HG03103 (cell line): ENCODE data around the gene ARHGAP44.

Experiments
- ATAC-seq: cut with Tn5 transposase; IDR thresholded peaks from one replicate; pipeline ENCODE4 v1.9.1; 2021; ENCODE audit warnings: low read depth; ENCODE audit not compliant: unreplicated experiment

The ARHGAP44 gene

DNA sequence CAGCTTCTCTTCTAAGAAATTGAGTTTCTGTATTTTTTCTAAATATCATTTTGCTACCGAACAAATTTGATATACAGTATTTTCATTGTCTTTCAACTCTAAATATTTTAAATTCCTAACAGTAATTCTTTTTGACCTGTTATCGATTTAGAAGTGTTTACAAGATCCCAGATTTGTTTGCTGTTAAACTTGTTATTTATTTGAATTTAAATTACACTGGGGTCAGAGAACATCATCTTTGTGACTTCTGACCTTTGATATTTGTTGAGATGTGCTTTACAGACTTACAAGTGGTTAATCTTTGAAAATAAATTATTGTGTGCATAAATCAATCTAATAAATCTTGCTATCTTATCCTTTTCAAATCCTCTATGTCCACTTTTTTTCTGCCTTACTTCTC, 94.2 kb downstream of the ARHGAP44 start:
- ATAC-seq = no peak

GRCh38 chr17:12887088-12887487, 97.8 kb downstream of the ARHGAP44 start:
- ATAC-seq = no peak

- no peak for ATAC-seq
These were observed 107.0 kb downstream of the ARHGAP44 start for GRCh38 chr17:12896180-12896785.

- no peak for ATAC-seq
These were observed 108.8 kb downstream of the ARHGAP44 start for GRCh38 chr17:12898110-12898509.

- no peak for ATAC-seq
These were observed 110.3 kb downstream of the ARHGAP44 start for GRCh38 chr17:12899604-12900003.

- no peak for ATAC-seq
These were observed 111.2 kb downstream of the ARHGAP44 start for GRCh38 chr17:12900474-12900873.

- no peak for ATAC-seq
These were observed 112.7 kb downstream of the ARHGAP44 start for GRCh38 chr17:12902046-12902445.

DNA sequence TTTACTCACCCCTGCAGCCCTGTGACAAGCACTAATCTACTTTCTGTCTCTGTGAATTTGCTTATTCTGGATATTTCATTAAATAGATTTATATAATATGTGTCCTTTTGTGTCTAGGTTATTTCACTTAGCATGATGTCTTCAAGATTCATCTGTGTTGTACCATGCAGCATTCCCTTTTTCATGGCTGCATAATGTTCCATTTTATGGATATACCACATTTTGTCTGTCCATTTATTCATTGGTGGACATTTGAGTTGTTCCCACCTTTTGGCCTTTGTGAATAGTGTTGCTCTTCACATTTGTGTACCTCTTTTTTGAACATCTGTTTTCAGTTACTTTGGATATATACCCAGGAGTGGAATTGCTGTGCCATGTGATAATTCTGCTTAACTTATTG, 118.2 kb downstream of the ARHGAP44 start:
- ATAC-seq = no peak

DNA sequence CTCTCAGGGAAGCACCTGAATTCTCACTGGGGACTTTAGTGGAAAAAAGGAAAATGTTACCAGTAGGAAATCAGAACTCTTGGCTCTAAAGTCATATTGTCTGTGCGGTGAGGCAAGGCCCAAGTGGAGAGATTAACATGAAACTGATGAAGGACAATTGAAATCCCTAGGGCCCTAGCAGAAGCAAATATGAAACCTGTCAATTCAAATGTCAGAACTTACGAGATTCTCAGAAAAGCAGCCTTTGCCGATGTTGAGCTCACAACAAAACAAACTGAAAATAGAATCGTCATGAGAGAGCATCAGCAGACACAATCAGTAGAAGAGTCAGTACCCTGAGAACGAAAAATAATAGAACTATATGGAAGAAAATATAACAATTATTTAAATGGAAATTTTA, 119.7 kb downstream of the ARHGAP44 start:
- no peak for ATAC-seq

DNA sequence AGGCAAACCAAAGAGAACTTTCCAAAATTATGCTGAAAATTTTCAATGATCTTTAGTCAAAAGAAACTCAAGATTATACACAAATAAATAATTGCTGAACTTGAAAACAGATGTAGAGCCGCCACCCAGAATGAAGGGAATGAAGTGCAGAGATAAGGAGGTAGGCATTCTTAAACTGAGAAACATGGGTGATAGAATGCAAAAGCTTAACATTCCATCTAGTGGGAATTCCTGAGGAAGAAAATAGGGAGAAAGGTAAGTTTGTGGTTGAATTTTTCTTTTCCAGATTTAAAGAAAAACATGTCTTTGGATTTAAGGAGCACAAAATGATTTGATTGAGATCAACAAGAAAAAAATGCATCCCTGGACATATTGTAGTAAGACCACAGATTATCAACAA, 120.2 kb downstream of the ARHGAP44 start:
- no peak for ATAC-seq

DNA sequence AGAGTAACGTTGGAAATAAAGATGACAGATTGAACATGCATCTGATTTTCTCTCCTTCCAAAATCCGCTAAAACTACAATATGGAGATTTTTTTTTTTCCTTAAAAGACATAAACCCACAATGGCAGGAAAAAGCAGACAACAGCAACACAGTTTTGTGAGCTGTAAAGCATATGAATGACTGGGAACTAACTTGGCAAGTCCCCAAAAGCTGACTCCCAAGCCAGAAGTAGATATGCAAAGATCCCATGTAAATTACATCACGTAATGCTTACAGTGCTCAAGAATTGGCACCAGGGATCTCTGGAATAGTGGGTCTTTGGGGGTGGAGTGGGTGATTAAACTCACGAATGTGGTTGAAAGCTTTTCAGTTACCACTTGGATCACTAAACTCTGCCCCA, 121.9 kb downstream of the ARHGAP44 start:
- no peak for ATAC-seq

DNA sequence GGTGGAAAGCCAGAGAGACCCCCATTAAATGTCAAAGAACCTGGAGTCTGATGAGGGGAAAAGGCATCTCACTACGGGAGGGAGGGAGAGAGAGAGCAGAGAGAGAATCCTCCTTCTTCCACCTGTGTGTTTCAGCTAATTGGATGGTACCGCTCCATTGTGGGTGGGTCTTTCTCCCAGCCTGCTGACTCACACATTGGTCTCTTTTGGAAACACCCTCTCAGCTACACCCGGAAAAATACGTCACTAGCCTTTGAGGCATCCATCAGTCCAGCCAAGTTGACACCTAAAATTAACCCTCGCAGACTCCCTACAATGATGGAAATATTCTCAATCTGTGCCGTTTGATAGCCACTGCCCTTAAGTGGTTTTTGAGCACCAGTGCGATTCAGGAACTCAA, 128.1 kb downstream of the ARHGAP44 start:
- no peak for ATAC-seq

DNA sequence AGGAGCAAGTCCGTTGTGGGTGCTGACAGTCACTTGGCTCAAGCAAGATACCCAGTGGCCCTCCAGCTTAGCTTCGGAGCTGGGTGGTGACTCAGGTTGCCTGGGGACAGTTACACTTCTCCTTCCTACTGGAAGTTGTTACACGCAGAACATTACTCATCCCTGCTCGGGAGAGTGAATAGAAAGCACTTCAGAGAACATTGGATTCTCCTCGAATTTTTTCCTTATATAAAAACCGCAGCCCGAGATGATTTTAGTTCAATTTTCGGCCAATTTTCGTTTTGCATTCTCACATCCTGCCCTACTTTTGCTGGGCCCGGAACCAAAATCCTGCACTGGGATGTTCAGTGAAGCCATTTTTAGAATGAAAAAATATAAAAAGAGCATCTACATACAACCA, 128.8 kb downstream of the ARHGAP44 start:
- ATAC-seq = no peak

DNA sequence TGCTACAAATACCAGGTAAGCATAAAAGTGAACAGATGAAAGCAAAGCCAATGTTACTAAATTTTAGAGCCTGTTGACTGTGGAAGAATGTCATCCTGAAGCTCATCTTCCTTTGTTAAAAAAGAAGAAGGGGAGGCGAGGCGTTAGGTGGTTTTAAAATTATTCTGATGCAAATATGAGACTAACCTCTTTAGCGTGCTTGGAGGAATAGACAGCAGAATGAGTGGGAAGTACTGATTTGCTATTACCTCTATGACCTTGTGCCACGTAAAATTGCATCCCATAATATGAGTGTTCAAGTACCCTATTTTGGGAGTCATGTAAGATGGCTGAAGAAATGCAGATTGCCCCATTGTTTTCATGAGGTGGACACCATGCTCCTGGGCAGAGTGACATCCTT, 132.8 kb downstream of the ARHGAP44 start:
- no peak for ATAC-seq

DNA sequence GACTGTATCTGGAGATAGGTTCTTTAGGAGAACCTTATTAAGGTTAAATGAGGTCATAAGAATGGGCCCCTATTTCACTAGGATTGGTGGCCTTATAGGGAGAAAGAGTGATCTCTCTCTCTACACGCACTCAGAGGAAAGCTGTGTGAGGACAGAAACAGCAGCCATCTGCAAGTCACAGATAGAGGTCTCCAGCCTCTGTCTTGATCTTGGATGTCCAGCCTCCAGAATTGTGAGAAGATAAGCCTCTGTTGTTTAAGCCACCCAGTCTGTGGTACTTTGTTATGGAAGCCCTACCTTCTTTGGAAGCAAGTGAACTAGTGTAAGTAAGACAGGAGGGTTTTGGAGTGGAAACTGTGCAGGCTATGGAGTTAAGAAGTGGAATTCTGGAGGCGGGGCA, 135.3 kb downstream of the ARHGAP44 start:
- no peak for ATAC-seq

DNA sequence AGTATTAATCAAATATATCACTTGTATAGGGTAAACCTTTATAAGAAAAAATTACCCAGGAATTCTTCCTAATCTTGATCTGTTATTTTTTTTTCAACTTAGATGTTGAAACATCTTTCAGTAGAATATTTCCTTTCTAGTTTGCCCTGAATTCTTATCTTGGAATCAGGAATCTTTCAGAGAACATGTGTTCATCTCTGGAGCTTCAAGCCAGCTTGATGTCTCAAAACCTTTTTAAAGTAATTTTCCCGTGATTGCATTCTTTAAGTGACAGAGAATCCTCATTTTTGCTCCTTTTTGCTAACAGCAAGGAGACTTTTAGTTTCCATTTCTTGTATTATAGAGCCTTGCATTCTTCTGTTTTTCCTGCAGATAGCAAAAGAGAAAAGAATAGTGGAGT, 137.7 kb downstream of the ARHGAP44 start:
- ATAC-seq = no peak

DNA sequence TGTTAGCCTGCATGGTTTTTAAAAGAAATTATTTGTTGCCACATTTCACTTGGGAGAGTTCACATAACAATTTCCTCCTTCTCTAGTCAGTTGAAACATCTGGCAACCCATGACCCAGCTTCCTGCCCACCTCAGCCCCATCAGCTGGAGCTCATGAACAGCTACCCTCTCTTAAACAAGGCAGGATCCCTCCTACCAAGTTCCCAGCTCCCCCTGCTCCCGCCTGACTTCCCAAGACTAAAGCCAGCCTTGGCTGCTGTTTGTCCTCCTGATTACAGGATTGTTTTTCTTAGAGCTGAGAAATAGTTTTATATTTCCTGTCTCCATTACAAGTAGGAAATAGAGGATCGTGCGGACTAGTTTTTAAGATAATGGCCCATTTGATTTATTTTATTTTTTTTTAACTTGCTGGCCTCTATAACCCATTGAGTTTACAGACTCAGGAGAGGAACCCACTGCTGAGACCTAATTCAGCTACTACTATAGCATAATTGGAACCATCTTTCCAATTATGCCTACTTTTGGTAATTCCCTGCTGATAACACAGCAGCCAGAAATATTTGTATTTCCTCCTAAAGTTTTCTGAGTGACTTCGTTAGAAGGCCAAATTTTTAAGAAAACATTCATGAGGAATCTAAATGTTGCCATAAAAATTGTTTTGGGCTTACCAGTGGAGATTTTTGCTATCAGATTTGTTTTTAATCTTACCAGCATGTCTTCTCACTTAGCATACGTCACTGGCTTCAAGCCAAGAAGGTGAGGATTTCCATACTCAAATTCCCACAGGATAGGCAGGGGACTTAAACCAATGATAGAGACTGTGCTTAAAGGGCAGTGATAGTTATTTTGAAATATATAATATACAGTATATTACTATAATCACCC, 138.5 kb downstream of the ARHGAP44 start:
- ATAC-seq = no peak

GRCh38 chr17:12928736-12929135, 139.4 kb downstream of the ARHGAP44 start:
- ATAC-seq = no peak

DNA sequence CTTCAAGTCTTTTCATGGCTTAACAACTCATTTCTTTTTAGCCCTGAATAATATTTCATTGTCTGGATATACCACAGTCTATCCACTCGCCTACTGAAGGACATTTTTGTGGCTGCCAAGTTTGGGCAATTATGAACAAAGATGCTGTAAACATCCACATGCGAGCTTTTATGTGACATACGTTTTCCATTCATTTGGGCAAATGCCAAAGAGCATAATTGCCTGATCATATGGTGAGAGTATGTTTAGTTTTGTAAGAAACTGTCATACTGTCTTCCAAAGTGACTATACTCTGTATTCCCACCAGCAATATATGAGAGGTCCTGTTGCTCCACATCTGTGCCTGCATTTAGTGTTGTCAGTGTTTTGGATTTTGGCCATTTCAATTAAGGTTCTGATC, 147.2 kb downstream of the ARHGAP44 start:
- ATAC-seq = no peak

GRCh38 chr17:12940699-12941098, 151.4 kb downstream of the ARHGAP44 start:
- ATAC-seq = no peak

DNA sequence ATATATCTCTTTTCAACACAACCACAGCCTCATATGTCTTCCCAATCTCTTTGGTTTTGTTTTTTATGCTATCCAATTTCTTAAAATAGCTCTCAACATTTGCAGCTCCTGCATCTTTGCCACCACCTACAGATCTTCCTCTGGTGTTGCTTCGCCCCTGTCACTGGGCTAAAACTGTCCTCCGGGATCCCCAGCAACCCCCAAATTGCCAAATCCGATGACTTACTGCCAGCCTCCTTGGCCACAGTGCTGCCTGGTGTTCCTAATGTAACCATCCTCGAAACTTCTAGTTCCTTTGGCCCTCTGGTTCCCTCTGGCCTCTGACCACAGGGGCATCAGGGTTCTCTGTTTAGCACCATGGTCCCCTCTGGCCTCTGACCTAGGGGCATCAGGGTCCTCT, 157.7 kb downstream of the ARHGAP44 start:
- ATAC-seq = no peak

DNA sequence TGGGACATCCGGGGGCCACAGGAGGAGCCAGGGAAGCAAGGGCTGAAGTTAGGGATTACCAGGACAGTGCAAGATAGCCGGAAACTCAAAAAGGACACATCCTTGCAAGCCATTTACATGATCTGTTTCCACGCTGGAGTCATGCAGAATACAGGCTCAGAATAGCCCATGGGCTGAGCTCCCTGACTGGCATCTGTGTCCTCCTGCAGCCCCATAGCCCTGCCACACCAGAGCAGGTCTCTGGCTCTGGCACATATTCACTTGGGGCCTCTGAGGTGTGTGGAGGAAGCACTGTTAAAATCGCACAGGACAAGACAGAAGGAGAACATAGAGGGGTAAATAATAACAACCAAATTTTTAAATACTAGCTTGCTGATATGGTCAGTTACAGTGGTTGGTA, 162.7 kb downstream of the ARHGAP44 start:
- ATAC-seq = no peak
